DOHH2 (cell line): ENCODE results near the gene GFRA1.

Source experiments
- H3F3A ChIP-seq: fragments of 200-600 bp; sonication (generic), shearing (Covaris generic); 2 replicates; pipeline ENCODE4 v1.6.0; 2016; ENCODE audit warnings: antibody characterized with exemption, mild to moderate bottlenecking; ENCODE audit not compliant: control insufficient read depth, insufficient read depth
- H3K27ac ChIP-seq: fragments of 200-600 bp; sonication (generic); 2 replicates; pipeline ENCODE4 v1.5.1; 2014; ENCODE audit warnings: low read depth, mild to moderate bottlenecking, low read length, moderate library complexity
- H3K27me3 ChIP-seq: fragments of 200-600 bp; sonication (generic); 2 replicates; pipeline ENCODE4 v1.6.1; 2014; ENCODE audit warnings: mild to moderate bottlenecking, low read length, mixed read lengths; ENCODE audit not compliant: control insufficient read depth
- H3K36me3 ChIP-seq: fragments of 200-600 bp; sonication (generic); 2 replicates; pipeline ENCODE4 v1.6.1; 2014; ENCODE audit warnings: mild to moderate bottlenecking, low read length, moderate library complexity, mixed read lengths; ENCODE audit not compliant: control insufficient read depth
- H3K4me1 ChIP-seq: fragments of 200-600 bp; sonication (generic); 2 replicates; pipeline ENCODE4 v1.6.1; 2014; ENCODE audit warnings: mild to moderate bottlenecking, low read length, mixed read lengths; ENCODE audit not compliant: control insufficient read depth
- H3K4me2 ChIP-seq: fragments of 200-600 bp; sonication (generic); 2 replicates; pipeline ENCODE4 v1.6.0; 2014; ENCODE audit warnings: mild to moderate bottlenecking, low read length, moderate library complexity
- H3K4me3 ChIP-seq: fragments of 200-600 bp; sonication (generic); 2 replicates; pipeline ENCODE4 v1.5.1; 2014; ENCODE audit warnings: mild to moderate bottlenecking, low read length, mixed read lengths
- H3K79me2 ChIP-seq: fragments of 200-600 bp; sonication (generic); 2 replicates; pipeline ENCODE4 v1.6.1; 2014; ENCODE audit warnings: mild to moderate bottlenecking, low read length, mixed read lengths; ENCODE audit not compliant: control insufficient read depth
- H3K9me2 ChIP-seq: fragments of 200-600 bp; sonication (generic); replicated peaks from 2 replicates; pipeline ENCODE4 v1.6.1; 2014; ENCODE audit warnings: mild to moderate bottlenecking, low read length, mixed read lengths; ENCODE audit not compliant: control insufficient read depth
- H3K9me3 ChIP-seq: fragments of 200-600 bp; sonication (generic); 2 replicates; pipeline ENCODE4 v1.6.1; 2014; ENCODE audit warnings: antibody characterized with exemption, low read length, mixed read lengths; ENCODE audit not compliant: control insufficient read depth, insufficient read depth
- H4K20me1 ChIP-seq: fragments of 200-600 bp; sonication (generic); 2 replicates; pipeline ENCODE4 v1.6.0; 2014; ENCODE audit warnings: low read depth, mild to moderate bottlenecking, antibody characterized with exemption, low read length, moderate library complexity; ENCODE audit not compliant: control insufficient read depth, insufficient read depth
- EZH2phosphoT487 ChIP-seq: fragments of 200-600 bp; sonication (generic); IDR thresholded peaks from 2 replicates; pipeline ENCODE4 v1.6.1; 2017; ENCODE audit warnings: borderline replicate concordance, mild to moderate bottlenecking, antibody characterized with exemption, low read length, moderate library complexity, mixed read lengths
- TF ChIP-seq, protein P1 (sequence below): fragments of 200-600 bp; sonication (generic); IDR thresholded peaks from one replicate; pipeline ENCODE4 v1.5.1; 2014; ENCODE audit warnings: antibody characterized with exemption, mild to moderate bottlenecking, low read depth, low read length; ENCODE audit not compliant: poor library complexity, severe bottlenecking

GFRA1 gene

DNA sequence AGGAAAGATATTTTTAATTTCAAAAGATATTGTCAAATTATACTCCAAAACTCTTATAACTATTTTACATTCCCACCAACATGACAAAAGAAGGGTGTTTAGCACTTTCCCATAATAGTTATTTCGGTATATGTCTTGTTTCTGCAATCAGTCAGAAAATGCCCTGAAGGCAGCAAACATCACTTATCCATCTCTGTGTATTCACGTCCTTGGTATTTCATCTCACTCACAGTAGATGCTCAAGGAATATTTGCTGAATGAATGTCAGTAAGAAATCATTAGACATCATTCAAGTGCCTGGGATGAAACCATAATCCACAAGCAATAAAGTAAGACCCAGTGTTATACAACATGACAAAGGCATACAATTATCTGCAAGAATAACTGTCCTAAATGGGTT lies 112.7 kb downstream of the GFRA1 start:
- H4K20me1 ChIP-seq: no peaks in the 10 kb centered on the region
- H3K79me2 ChIP-seq: no peaks in the 10 kb centered on the region

DNA sequence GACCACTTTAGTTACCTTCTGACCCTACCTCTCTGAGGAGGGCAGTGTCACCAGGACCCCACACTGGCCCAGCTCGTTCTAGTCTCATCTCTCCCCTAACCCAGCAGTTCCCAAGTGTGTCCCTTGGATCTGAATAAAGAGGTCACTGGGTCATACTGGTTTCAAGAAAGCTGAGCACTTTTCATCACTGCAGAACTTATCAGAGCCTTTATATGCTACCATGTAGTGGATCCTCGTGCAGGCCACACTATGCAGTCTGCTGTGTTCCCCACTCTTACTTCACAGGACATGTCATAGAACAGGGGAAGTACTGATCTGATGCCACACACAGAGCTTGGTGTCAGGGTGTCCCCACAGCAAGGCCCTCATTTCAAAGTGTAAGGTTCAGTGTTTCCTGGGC lies 113.8 kb downstream of the GFRA1 start:
- no peak for TF ChIP-seq EZH2phosphoT487
- TF ChIP-seq, protein P1, sequence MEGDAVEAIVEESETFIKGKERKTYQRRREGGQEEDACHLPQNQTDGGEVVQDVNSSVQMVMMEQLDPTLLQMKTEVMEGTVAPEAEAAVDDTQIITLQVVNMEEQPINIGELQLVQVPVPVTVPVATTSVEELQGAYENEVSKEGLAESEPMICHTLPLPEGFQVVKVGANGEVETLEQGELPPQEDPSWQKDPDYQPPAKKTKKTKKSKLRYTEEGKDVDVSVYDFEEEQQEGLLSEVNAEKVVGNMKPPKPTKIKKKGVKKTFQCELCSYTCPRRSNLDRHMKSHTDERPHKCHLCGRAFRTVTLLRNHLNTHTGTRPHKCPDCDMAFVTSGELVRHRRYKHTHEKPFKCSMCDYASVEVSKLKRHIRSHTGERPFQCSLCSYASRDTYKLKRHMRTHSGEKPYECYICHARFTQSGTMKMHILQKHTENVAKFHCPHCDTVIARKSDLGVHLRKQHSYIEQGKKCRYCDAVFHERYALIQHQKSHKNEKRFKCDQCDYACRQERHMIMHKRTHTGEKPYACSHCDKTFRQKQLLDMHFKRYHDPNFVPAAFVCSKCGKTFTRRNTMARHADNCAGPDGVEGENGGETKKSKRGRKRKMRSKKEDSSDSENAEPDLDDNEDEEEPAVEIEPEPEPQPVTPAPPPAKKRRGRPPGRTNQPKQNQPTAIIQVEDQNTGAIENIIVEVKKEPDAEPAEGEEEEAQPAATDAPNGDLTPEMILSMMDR: no peak
- Histone ChIP-seq H3K4me1 (no peaks in the 10 kb centered on the region), H3F3A (no peaks in the 10 kb centered on the region), H3K36me3 (no peaks in the 10 kb centered on the region), H3K27me3 (no peaks in the 10 kb centered on the region), H3K4me2 (no peak overlapping the region), H3K4me3 (no peak overlapping the region), H3K79me2 (no peaks in the 10 kb centered on the region), H4K20me1 (no peaks in the 10 kb centered on the region), H3K9me3 (no peaks in the 10 kb centered on the region), H3K9me2 (no peaks in the 10 kb centered on the region), H3K27ac (no peak overlapping the region)

More for the DNA sequence above, 112.7 kb downstream of the GFRA1 start:
- H3K27ac ChIP-seq: no peak overlapping the region
- no peaks in the 10 kb centered on the region for H3K27me3 ChIP-seq
- no peak overlapping the region for H3K4me3 ChIP-seq
- H3K36me3 ChIP-seq: no peaks in the 10 kb centered on the region
- TF ChIP-seq EZH2phosphoT487: no peak
- H3F3A ChIP-seq: no peaks in the 10 kb centered on the region
- no peaks in the 10 kb centered on the region for H3K4me1 ChIP-seq
- no peaks in the 10 kb centered on the region for H3K9me3 ChIP-seq
- H3K9me2 ChIP-seq: no peaks in the 10 kb centered on the region
- no peak overlapping the region for H3K4me2 ChIP-seq

DNA sequence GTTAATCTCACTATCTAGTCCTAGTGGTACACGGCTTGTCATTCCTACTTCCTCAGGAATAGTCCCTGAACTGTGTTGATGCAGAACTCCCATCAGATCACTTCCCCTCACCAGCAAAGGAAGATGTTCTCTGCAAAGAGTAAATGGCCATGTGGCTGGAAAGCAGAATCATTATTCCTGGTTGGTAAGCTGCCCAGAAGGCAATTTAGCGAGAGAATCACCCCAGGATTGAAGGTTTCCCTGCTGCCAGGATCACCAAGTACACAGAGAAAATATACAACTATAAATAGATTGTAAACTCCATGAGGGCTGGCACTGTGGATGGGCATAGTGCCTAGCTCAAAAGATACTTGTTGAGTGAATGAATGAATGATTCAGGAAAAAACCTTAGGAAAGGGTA lies 115.0 kb downstream of the GFRA1 start:
- H4K20me1 ChIP-seq: no peaks in the 10 kb centered on the region
- no peak overlapping the region for H3K27ac ChIP-seq

DNA sequence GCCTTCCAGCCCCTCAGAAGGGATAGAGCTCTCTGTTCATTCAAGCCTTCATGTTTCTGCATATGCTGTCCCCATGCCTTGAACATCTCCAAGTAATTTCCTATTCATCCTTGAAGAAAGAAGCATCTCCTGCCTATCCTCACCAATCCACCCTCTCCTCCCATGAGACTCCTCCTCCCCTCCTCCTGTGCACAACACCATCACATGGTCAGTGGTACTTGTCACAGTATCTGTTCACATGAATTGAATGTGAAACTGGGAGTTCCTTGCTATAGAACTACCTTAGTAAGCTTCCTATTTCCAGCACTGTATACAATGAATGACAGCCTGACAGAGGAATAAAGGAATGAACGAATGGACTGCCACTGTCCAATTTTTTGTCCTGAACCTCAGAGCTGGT lies 115.5 kb downstream of the GFRA1 start:
- H3K9me3 ChIP-seq: no peaks in the 10 kb centered on the region
- H3K27me3 ChIP-seq: no peaks in the 10 kb centered on the region
- no peaks in the 10 kb centered on the region for H3F3A ChIP-seq
- no peaks in the 10 kb centered on the region for H4K20me1 ChIP-seq
- H3K9me2 ChIP-seq: no peaks in the 10 kb centered on the region
- H3K27ac ChIP-seq: no peak overlapping the region
- H3K79me2 ChIP-seq: no peaks in the 10 kb centered on the region
- TF ChIP-seq, protein P1: no peak
- TF ChIP-seq EZH2phosphoT487: no peak
- no peaks in the 10 kb centered on the region for H3K4me1 ChIP-seq
- no peak overlapping the region for H3K4me3 ChIP-seq
- no peaks in the 10 kb centered on the region for H3K36me3 ChIP-seq
- H3K4me2 ChIP-seq: no peak overlapping the region

More for the DNA sequence above, 115.0 kb downstream of the GFRA1 start:
- TF ChIP-seq EZH2phosphoT487: no peak
- TF ChIP-seq, protein P1: no peak
- Histone ChIP-seq H3K9me2 (no peaks in the 10 kb centered on the region), H3K9me3 (no peaks in the 10 kb centered on the region), H3K4me1 (no peaks in the 10 kb centered on the region), H3K79me2 (no peaks in the 10 kb centered on the region), H3K4me3 (no peak overlapping the region), H3K36me3 (no peaks in the 10 kb centered on the region), H3F3A (no peaks in the 10 kb centered on the region), H3K4me2 (no peak overlapping the region), H3K27me3 (no peaks in the 10 kb centered on the region)
